Erythroblast (primary cell): ENCODE results near the gene SS18.

Experiments
- GATA1 ChIP-seq: IDR thresholded peaks from 2 replicates; pipeline ENCODE4 v1.6.1; 2011; ENCODE audit warnings: low read depth, mild to moderate bottlenecking, control low read depth, low read length, moderate library complexity
- POLR2A ChIP-seq: IDR thresholded peaks from 2 replicates; pipeline ENCODE4 v1.6.1; 2011; ENCODE audit warnings: mild to moderate bottlenecking, low read length

DNA sequence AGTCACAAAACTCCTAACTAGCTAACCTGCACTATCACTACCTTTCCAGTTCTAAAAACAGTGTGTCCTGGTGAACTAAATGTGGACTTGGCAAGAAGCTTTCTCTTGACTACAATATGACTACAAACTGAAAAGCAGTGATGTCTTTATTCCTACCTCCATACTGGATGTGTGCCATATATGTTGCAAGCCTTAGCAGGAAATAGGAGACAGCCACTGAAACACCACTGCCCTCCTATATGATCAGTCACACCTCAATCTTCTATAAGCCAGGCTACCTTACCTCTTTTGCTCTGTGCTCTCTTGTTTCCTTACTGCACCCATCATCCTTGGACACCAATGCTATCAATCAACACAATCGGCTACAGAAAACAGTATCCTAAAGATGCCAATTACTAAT lies 34.1 kb downstream of the SS18 start:
- TF ChIP-seq POLR2A (no peak), GATA1 (no peak)
